Mucosa of descending colon (tissue), 3 donors: ENCODE data around the gene HDAC9. TPM values are rescaled to one million over a fixed set of nuclear protein-coding genes. Genes with fewer than 3 reads are reported as not detected.

Source experiments
- ATAC-seq: fragments of 200-7000 bp; cut with Tn5 transposase; one replicate; pipeline ENCODE4 v1.9.1; 2020; ENCODE audit warnings: mild to moderate bottlenecking, moderate library complexity
- DNase-seq, 3 donors: peaks; one replicate each; pipeline ENCODE4 v3.0.0-alpha.2; 2020
- H3K36me3 ChIP-seq: fragments of 200-600 bp; one replicate; pipeline ENCODE4 v1.8.0; 2021; ENCODE audit warnings: low read depth, mild to moderate bottlenecking
- H3K4me1 ChIP-seq: fragments of 200-600 bp; one replicate; pipeline ENCODE4 v1.8.0; 2021; ENCODE audit warnings: low read depth, mild to moderate bottlenecking
- H3K4me3 ChIP-seq: fragments of 200-600 bp; one replicate; pipeline ENCODE4 v1.8.0; 2021; ENCODE audit warnings: mild to moderate bottlenecking
- H3K9me3 ChIP-seq: fragments of 200-600 bp; one replicate; pipeline ENCODE4 v1.8.0; 2021; ENCODE audit warnings: mild to moderate bottlenecking
- intact Hi-C, 2 donors: fragments of 100-400 bp; cut with DNase I in 1 of 2; cut with micrococcal nuclease in 1 of 2; formaldehyde crosslinking; loops; one replicate each; pipeline versions ENCODE4 v1.11.0 to v1.11.1; 2022; cut with DNase I, micrococcal nuclease
- total RNA-seq, 3 donors: library from RNA; stranded (reverse); fragmentation: NEBNext Ultra II Directional in 2 of 3; extraction: Animal tissue kit (Norgen Biotek cat#: 25700) in 2 of 3; gene quantifications; one replicate each; pipeline versions ENCODE4 v1.2.1 to v1.2.4, GENCODE V29; 2021 to 2023
- TF ChIP-seq, protein P1 (sequence below): fragments of 200-600 bp; IDR thresholded peaks from one replicate; pipeline ENCODE4 v1.8.0; 2022; ENCODE audit warnings: antibody characterized with exemption, mild to moderate bottlenecking
- donor health status: DM: no; HTN: no; CAD: no; lungs with moderate emphysema.
- donor health status: DM: no; HTN: no; CAD: no.
- donor health status: DM: no; HTN: yes; CAD: no.

Gene HDAC9
- total RNA-seq, 3 donors from 2014 or later = 16.0 to 20.4 (median 17.5) TPM

DNA sequence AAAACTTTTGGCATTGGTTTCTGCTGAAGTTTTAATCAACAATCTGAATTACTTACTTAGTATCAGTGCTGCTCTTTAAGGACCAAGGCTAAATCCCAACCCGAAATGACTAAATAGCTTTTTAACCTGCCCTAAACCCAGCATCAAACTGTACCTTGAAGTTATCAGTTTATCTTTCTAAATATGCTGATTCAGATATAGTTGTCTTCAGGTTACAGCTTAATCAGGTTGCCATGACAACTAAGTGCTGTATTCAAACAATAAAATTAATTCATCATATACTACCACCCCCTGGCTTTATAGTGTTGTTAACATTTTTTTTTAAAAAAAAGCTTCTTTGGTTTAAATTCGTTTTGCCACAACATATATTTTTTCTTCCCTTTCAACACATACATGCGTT is 382.3 kb downstream of the HDAC9 start:
- intact Hi-C loops = no loop called here
- Histone ChIP-seq H3K36me3 (no peaks in the 10 kb centered on the region), H3K4me1 (no peaks in the 10 kb centered on the region), H3K4me3 (no peak overlapping the region), H3K9me3 (peaks cover 3% of the 10 kb centered on the region)
- DNase-seq = no peak
- TF ChIP-seq, protein P1, sequence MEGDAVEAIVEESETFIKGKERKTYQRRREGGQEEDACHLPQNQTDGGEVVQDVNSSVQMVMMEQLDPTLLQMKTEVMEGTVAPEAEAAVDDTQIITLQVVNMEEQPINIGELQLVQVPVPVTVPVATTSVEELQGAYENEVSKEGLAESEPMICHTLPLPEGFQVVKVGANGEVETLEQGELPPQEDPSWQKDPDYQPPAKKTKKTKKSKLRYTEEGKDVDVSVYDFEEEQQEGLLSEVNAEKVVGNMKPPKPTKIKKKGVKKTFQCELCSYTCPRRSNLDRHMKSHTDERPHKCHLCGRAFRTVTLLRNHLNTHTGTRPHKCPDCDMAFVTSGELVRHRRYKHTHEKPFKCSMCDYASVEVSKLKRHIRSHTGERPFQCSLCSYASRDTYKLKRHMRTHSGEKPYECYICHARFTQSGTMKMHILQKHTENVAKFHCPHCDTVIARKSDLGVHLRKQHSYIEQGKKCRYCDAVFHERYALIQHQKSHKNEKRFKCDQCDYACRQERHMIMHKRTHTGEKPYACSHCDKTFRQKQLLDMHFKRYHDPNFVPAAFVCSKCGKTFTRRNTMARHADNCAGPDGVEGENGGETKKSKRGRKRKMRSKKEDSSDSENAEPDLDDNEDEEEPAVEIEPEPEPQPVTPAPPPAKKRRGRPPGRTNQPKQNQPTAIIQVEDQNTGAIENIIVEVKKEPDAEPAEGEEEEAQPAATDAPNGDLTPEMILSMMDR = no peak
- ATAC-seq = no peak

DNA sequence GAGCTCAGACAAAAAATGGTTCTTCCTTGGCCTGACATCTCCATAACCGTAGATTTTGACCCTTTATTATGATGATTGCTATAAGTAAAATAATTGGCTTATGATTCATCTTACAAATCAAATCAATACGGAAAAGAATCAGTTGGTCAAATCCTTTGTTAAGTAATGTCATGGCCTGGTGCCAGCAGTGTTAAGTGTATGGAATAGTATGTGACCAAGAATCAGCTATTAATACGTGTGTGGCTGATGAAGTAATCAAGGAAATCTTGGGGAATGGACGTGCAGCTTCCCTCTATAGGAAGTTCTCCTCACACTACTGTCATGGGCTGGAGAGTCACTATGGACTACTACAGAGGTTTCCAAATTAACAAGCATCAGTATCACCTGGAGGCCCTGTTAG is 391.3 kb downstream of the HDAC9 start:
- Histone ChIP-seq H3K36me3 (no peaks in the 10 kb centered on the region), H3K9me3 (no peaks in the 10 kb centered on the region), H3K4me3 (no peak overlapping the region), H3K4me1 (no peaks in the 10 kb centered on the region)
- TF ChIP-seq, protein P1 = no peak
- ATAC-seq = no peak
- intact Hi-C loops = no loop called here
- DNase-seq = no peak

DNA sequence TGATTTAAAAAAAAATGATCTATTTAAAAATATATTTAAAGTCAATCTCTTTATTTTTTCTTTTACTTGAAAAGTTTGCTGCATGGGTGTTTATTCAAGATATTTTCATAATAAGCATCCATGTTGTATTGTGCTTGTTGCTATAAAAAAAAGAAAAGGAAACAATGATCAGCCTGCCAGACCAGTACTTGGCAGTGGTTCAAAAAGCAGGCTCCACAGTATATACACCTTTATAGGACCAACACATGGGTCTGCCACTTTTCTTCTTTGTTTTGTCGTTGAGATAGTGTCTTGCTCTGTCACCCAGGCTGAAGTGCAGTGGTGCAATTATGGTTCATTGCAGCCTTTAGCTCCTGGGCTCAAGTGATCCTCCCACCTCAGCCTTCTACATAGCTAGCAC is 393.9 kb downstream of the HDAC9 start:
- DNase-seq = no peak
- no peak overlapping the region for H3K4me3 ChIP-seq
- no peaks in the 10 kb centered on the region for H3K4me1 ChIP-seq
- no peaks in the 10 kb centered on the region for H3K9me3 ChIP-seq
- ATAC-seq = no peak
- TF ChIP-seq, protein P1 = no peak
- H3K36me3 ChIP-seq = no peaks in the 10 kb centered on the region
- intact Hi-C loops = no loop called here

DNA sequence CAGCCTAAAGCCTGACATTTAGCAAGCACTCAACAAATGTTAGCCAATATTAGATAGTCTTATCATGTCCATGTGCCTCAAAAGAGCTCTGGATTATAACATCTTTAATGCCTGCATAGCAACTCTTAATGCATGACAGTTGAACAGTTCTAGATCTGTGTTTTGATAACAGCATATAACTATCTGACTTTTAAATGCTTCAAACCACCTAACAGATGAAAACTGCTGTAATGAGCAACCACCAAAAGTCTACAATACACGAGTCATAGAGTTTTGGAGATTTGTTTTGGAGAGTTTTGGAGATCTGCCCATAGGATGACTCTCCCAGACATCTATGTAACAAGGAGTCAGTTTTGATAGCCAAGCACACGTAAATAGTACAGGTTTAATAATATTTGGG is 394.6 kb downstream of the HDAC9 start:
- TF ChIP-seq, protein P1 = no peak
- Histone ChIP-seq H3K4me3 (no peak overlapping the region), H3K36me3 (no peaks in the 10 kb centered on the region), H3K4me1 (no peaks in the 10 kb centered on the region), H3K9me3 (no peaks in the 10 kb centered on the region)
- no peak for ATAC-seq
- DNase-seq = no peak
- intact Hi-C loops = loop anchor here in 1 of 2 donors (10.0 kb wide), 1 partner anchor 85 kb away; no protein-coding TSS in a partner anchor

DNA sequence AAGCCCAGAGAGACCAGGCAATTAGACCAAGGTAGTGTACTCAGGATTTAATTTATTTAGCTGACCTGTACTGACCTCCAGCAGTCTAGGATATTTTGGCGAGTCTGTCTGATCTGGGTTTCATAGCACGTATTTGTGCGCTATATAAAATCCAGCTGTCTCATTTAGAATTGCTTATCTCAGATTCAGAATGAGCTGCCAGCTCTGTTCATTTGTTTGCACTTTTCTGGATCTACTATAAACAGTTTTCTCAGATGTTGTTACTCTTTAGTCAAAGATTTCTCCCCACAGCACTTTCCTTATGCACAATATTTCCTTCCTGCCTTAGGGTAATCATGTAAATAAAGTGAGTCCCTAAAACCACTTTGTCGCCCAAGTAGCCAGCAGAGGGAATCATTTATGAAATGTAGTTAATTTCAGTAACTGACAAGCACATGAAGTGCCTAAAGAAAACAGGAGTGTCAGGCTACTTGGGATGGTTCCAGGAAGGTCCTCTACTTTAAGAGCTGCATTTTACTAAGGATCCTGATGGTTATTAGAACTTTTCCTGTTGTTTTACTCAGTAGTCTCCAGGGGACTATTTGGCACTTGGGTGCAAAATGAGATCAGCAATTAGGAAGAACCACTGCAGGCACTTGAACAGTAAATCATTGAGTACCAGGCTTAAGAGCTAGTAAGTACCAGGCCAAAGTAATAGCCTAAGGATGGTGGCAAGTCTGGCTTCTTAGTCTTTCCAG is 395.5 kb downstream of the HDAC9 start:
- DNase-seq = no peak
- H3K36me3 ChIP-seq = no peaks in the 10 kb centered on the region
- no peak for ATAC-seq
- intact Hi-C loops = loop anchor here in 1 of 2 donors (10.0 kb wide), 1 partner anchor 84 kb away; no protein-coding TSS in a partner anchor
- TF ChIP-seq, protein P1 = no peak
- H3K4me1 ChIP-seq = no peaks in the 10 kb centered on the region
- H3K9me3 ChIP-seq = no peaks in the 10 kb centered on the region
- no peak overlapping the region for H3K4me3 ChIP-seq
